ENCODE results near the gene TCN2.

The TCN2 gene

GRCh38 chr22:30635273-30636225, 28.6 kb downstream of the TCN2 start, which contains the start of gene SLC35E4:
Gene SLC35E4, plus strand, starts transcription at chr22:30635781. Its CDS starts 670 bp downstream, at chr22:30636451.
- H2AFZ ChIP-seq (ENCODE audit: low read depth, low read length), result peak within 1 kb of the TSS; percentile 73
- peak within 1 kb of the TSS; percentile 92 for H3K4me2 ChIP-seq (ENCODE audit: insufficient read depth, low read length)
- peak within 1 kb of the TSS; percentile 57 for H3K9ac ChIP-seq (ENCODE audit: low read depth, low read length)
- H3K27me3 ChIP-seq (ENCODE audit: insufficient read depth, low read length, poor library complexity), result no peaks in the 10 kb centered on the region
- H3K36me3 ChIP-seq (ENCODE audit: insufficient read depth, low read length), result no peaks in the 10 kb centered on the region
- 0 out of 2 replicates have a peak, but pooled peaks cover 6% of the 10 kb centered on the region for H4K20me1 ChIP-seq (ENCODE audit: insufficient read depth, low read length)
- peaks cover 30% of the 10 kb centered on the region for H3K4me1 ChIP-seq (ENCODE audit: insufficient read depth, low read length)
- no peaks in the 10 kb centered on the region for H3K9me3 ChIP-seq (ENCODE audit: insufficient read depth, low read length, severe bottlenecking)
- H3K27ac ChIP-seq (ENCODE audit: low read length), result 0 out of 2 replicates have a peak within 1 kb of the TSS, but pooled peaks have one; percentile 11
- peak; percentile 90 for ATAC-seq (ENCODE audit: insufficient read depth, low read depth)
- peak within 1 kb of the TSS; percentile 12 to 58; a peak in 3 of 4 replicates for H3K4me3 ChIP-seq (ENCODE audit: low read depth in 1 of 2, low read length in 2 of 2)
- no peaks in the 10 kb centered on the region for H3K79me2 ChIP-seq (ENCODE audit: insufficient read depth, low read length)
- TF ChIP-seq EZH2 (IDR thresholded peaks at IDR 0.05; ENCODE audit: borderline replicate concordance, low read depth, low read length, severe bottlenecking), result no peak
- TF ChIP-seq CTCF (IDR thresholded peaks at IDR 0.05; ENCODE audit: borderline replicate concordance, extremely low read depth, low read length, poor library complexity, severe bottlenecking), result no peak
- peak; percentile 86 for DNase-seq

DNA sequence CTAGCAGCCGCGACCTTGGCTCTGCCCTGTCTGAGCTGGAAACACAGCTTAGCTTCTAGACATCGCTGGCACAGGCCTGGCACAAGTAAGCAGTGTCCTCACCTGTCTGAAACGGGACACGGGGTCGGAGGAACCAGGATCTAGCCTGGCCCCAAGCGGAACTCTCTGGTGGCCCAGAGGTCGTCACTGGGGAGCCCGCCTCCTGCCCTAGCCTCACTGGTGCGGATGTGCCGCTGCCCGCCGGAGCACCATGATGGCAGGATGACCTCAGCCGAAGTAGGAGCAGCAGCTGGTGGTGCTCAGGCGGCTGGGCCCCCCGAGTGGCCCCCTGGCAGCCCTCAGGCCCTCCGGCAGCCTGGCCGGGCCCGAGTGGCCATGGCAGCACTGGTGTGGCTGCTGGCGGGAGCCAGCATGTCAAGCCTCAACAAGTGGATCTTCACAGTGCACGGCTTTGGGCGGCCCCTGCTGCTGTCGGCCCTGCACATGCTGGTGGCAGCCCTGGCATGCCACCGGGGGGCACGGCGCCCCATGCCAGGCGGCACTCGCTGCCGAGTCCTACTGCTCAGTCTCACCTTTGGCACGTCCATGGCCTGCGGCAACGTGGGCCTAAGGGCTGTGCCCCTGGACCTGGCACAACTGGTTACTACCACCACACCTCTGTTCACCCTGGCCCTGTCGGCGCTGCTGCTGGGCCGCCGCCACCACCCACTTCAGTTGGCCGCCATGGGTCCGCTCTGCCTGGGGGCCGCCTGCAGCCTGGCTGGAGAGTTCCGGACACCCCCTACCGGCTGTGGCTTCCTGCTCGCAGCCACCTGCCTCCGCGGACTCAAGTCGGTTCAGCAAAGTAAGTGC, 29.5 kb downstream of the TCN2 start:
- Histone ChIP-seq H3K4me3 (ENCODE audit: low read depth in 1 of 2, low read length in 2 of 2) (peak overlapping the region; percentile 12 to 58; a peak in 3 of 4 replicates), H2AFZ (ENCODE audit: low read depth, low read length) (peak overlapping the region; percentile 73), H3K4me1 (ENCODE audit: insufficient read depth, low read length) (peaks cover 30% of the 10 kb centered on the region), H3K79me2 (ENCODE audit: insufficient read depth, low read length) (no peaks in the 10 kb centered on the region), H3K4me2 (ENCODE audit: insufficient read depth, low read length) (peak overlapping the region; percentile 92), H3K27ac (ENCODE audit: low read length) (no peak overlapping the region), H4K20me1 (ENCODE audit: insufficient read depth, low read length) (0 out of 2 replicates have a peak, but pooled peaks cover 6% of the 10 kb centered on the region), H3K36me3 (ENCODE audit: insufficient read depth, low read length) (no peaks in the 10 kb centered on the region), H3K9me3 (ENCODE audit: insufficient read depth, low read length, severe bottlenecking) (no peaks in the 10 kb centered on the region), H3K27me3 (ENCODE audit: insufficient read depth, low read length, poor library complexity) (no peaks in the 10 kb centered on the region), H3K9ac (ENCODE audit: low read depth, low read length) (peak overlapping the region; percentile 57)
- TF ChIP-seq CTCF (IDR thresholded peaks at IDR 0.05; ENCODE audit: borderline replicate concordance, extremely low read depth, low read length, poor library complexity, severe bottlenecking) (no peak), EZH2 (IDR thresholded peaks at IDR 0.05; ENCODE audit: borderline replicate concordance, low read depth, low read length, severe bottlenecking) (no peak)
- no peak for DNase-seq
- ATAC-seq (ENCODE audit: insufficient read depth, low read depth), result no peak

DNA sequence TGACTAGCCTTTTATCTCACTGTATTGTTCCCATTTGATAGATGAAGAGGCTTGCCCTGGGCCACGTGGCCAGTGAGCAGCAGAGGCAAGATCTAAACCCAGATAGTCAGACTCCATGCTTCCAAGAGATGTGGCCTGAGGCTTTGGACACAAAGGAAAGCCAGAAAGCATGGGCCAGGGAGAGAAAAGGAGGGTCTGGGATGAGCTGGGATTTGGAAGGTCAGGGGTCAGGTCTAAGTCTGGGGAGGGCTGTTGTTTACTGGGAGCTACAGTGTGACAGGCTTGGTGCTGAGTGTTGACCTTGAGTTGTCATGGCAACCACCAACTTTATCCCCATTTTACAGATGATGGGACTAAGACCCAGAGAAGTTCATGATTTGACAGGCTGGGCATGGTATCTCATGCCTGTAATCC, 30.7 kb downstream of the TCN2 start:
- ATAC-seq (ENCODE audit: insufficient read depth, low read depth) (no peak), DNase-seq (no peak)
- no peak overlapping the region for H3K4me3 ChIP-seq (ENCODE audit: low read depth in 1 of 2, low read length in 2 of 2)

More for the DNA sequence above, 30.7 kb downstream of the TCN2 start:
- Histone ChIP-seq H3K4me2 (ENCODE audit: insufficient read depth, low read length) (no peak overlapping the region), H4K20me1 (ENCODE audit: insufficient read depth, low read length) (0 out of 2 replicates have a peak, but pooled peaks cover 6% of the 10 kb centered on the region), H2AFZ (ENCODE audit: low read depth, low read length) (no peak overlapping the region), H3K9me3 (ENCODE audit: insufficient read depth, low read length, severe bottlenecking) (no peaks in the 10 kb centered on the region), H3K4me1 (ENCODE audit: insufficient read depth, low read length) (peaks cover 30% of the 10 kb centered on the region), H3K36me3 (ENCODE audit: insufficient read depth, low read length) (no peaks in the 10 kb centered on the region), H3K9ac (ENCODE audit: low read depth, low read length) (no peak overlapping the region), H3K79me2 (ENCODE audit: insufficient read depth, low read length) (no peaks in the 10 kb centered on the region), H3K27me3 (ENCODE audit: insufficient read depth, low read length, poor library complexity) (no peaks in the 10 kb centered on the region), H3K27ac (ENCODE audit: low read length) (no peak overlapping the region)
- TF ChIP-seq CTCF (IDR thresholded peaks at IDR 0.05; ENCODE audit: borderline replicate concordance, extremely low read depth, low read length, poor library complexity, severe bottlenecking), result no peak
- no peak for TF ChIP-seq EZH2 (IDR thresholded peaks at IDR 0.05; ENCODE audit: borderline replicate concordance, low read depth, low read length, severe bottlenecking)

All from DND-41 (cell line).